Endothelial cell of umbilical vein (primary cell): Measurements from ENCODE around the gene PAAF1. TPM values are rescaled to one million over a fixed set of nuclear protein-coding genes. Genes with fewer than 3 reads are reported as not detected.

ENCODE experiments used
- BruUV-seq: library from RNA; stranded (reverse); fragments of 400-500 nt; replicated peaks from 2 replicates; lab custom pipeline; 2021; lab: Mats Ljungman, UMichigan
- CTCF ChIA-PET: fragments of 300-600, 350-600 bp; sonication (Branson Sonifier 250); formaldehyde crosslinking; loops from one replicate; lab custom pipeline; 2021; ENCODE audit warnings: antibody characterized with exemption, inconsistent platforms; lab: Charles Lee
- POLR2A ChIA-PET: fragments of 300-600, 350-600 bp; sonication (Branson Sonifier 250); formaldehyde crosslinking; loops from one replicate; lab custom pipeline; 2021; ENCODE audit warnings: antibody characterized with exemption, inconsistent platforms; lab: Charles Lee
- DNase-seq: peaks from one replicate; pipeline ENCODE4 v3.0.0-alpha.2; 2011; ENCODE audit warnings: low read depth, low spot score
- FAIRE-seq: peaks from 2 replicates; lab custom pipeline; 2011; peaks lifted over from hg19 to GRCh38; lab: Jason Lieb, UNC
- H2AFZ ChIP-seq: 2 replicates; pipeline ENCODE4 v1.6.0; 2012; ENCODE audit warnings: low read depth, low read length, control low read depth, inconsistent platforms
- H3K27ac ChIP-seq: 2 replicates; pipeline ENCODE4 v1.5.1; 2011; ENCODE audit warnings: low read depth, mild to moderate bottlenecking, control low read depth, low read length, moderate library complexity; ENCODE audit not compliant: insufficient read depth
- H3K27me3 ChIP-seq, 2 experiments: 2 replicates each; pipeline versions ENCODE4 v1.6.0 to v1.6.1; 2011; ENCODE audit warnings: low read length in 2 of 2, mixed read lengths in 1 of 2; ENCODE audit not compliant: control insufficient read depth in 2 of 2, insufficient read depth in 2 of 2
- H3K36me3 ChIP-seq, 2 experiments: 2 replicates in 1 of 2; 3 replicates in 1 of 2; pipeline ENCODE4 v1.5.1; 2011; ENCODE audit warnings: low read length in 2 of 2, mild to moderate bottlenecking in 1 of 2, moderate library complexity in 1 of 2; ENCODE audit not compliant: control insufficient read depth in 2 of 2, insufficient read depth in 2 of 2; ENCODE audit errors: extremely low read depth in 1 of 2
- H3K4me1 ChIP-seq: 3 replicates; pipeline ENCODE4 v1.5.1; 2011; ENCODE audit warnings: mild to moderate bottlenecking, low read length; ENCODE audit not compliant: control insufficient read depth, insufficient read depth; ENCODE audit errors: extremely low read depth
- H3K4me2 ChIP-seq: 2 replicates; pipeline ENCODE4 v1.6.1; 2011; ENCODE audit warnings: low read length, control low read depth, mixed read lengths; ENCODE audit not compliant: insufficient read depth
- H3K4me3 ChIP-seq, 3 experiments: fragments of 200-600 bp in 1 of 3; sonication (generic), shearing (Covaris generic) in 1 of 3; replicated peaks in 1 of 3; 2 replicates each; pipeline ENCODE4 v1.5.1; 2011 to 2016; ENCODE audit warnings: control low read depth in 3 of 3, low read length in 3 of 3, mild to moderate bottlenecking in 2 of 3, inconsistent platforms in 1 of 3, low read depth in 1 of 3, moderate library complexity in 1 of 3; ENCODE audit not compliant: insufficient read depth in 1 of 3
- H3K79me2 ChIP-seq: 2 replicates; pipeline ENCODE4 v1.6.0; 2012; ENCODE audit warnings: low read length, inconsistent platforms; ENCODE audit not compliant: control insufficient read depth, insufficient read depth
- H3K9ac ChIP-seq: replicated peaks from 2 replicates; pipeline ENCODE3; 2011; ENCODE audit warnings: low read length, control low read depth; ENCODE audit not compliant: insufficient read depth; ENCODE audit errors: extremely low read depth
- H3K9me1 ChIP-seq: replicated peaks from 3 replicates; pipeline ENCODE4 v1.6.0; 2011; ENCODE audit warnings: mild to moderate bottlenecking, low read length; ENCODE audit not compliant: control insufficient read depth, insufficient read depth; ENCODE audit errors: extremely low read depth
- H3K9me3 ChIP-seq: replicated peaks from 2 replicates; pipeline ENCODE4 v1.5.1; 2012; ENCODE audit warnings: low read length, inconsistent platforms; ENCODE audit not compliant: control insufficient read depth, insufficient read depth
- H4K20me1 ChIP-seq: replicated peaks from 2 replicates; pipeline ENCODE3; 2011; ENCODE audit warnings: mild to moderate bottlenecking, low read length; ENCODE audit not compliant: control insufficient read depth, insufficient read depth; ENCODE audit errors: extremely low read depth
- EZH2 ChIP-seq: IDR thresholded peaks from 2 replicates; pipeline ENCODE4 v1.6.1; 2012; ENCODE audit warnings: borderline replicate concordance, low read depth, mild to moderate bottlenecking, moderate library complexity, low read length, inconsistent platforms; ENCODE audit not compliant: severe bottlenecking
- FOS ChIP-seq: IDR thresholded peaks from 2 replicates; pipeline ENCODE4 v1.6.1; 2011; ENCODE audit warnings: mild to moderate bottlenecking, low read length, moderate library complexity, borderline replicate concordance; ENCODE audit not compliant: insufficient read depth
- GATA2 ChIP-seq: IDR thresholded peaks from 2 replicates; pipeline ENCODE4 v1.7.0; 2011; ENCODE audit warnings: low read depth, mild to moderate bottlenecking, moderate library complexity, mixed read lengths, low read length; ENCODE audit not compliant: insufficient read length, insufficient read depth
- JUN ChIP-seq: IDR thresholded peaks from 2 replicates; pipeline ENCODE4 v1.6.1; 2011; ENCODE audit warnings: borderline replicate concordance, low read depth; ENCODE audit not compliant: insufficient read length, insufficient read depth
- MYC ChIP-seq: IDR thresholded peaks from one replicate; pipeline ENCODE4 v1.6.1; 2011; ENCODE audit warnings: mild to moderate bottlenecking, low read depth, low read length
- POLR2A ChIP-seq: IDR thresholded peaks from 2 replicates; pipeline ENCODE4 v1.6.1; 2012; ENCODE audit warnings: low read depth, mild to moderate bottlenecking, control low read depth, low read length
- POLR2AphosphoS5 ChIP-seq: IDR thresholded peaks from 2 replicates; pipeline ENCODE4 v1.6.1; 2012; ENCODE audit warnings: low read depth, mild to moderate bottlenecking, control low read depth, low read length, moderate library complexity; ENCODE audit not compliant: insufficient read depth
- dilution Hi-C: fragments of 300-500 bp; cut with MboI; formaldehyde crosslinking; loops from one replicate; pipeline ENCODE4 v1.15.0; 2019; ENCODE audit warnings: low sequenced_read_pairs; ENCODE audit not compliant: extremely low pct_ligation_motif_present
- intact Hi-C: fragments of 100-400 bp; cut with micrococcal nuclease; formaldehyde crosslinking; loops from one replicate; pipeline ENCODE4 v1.10.0; 2022
- polyA plus RNA-seq, 4 experiments: library from polyadenylated mRNA; depleted of rRNA in 3 of 4; stranded (reverse) in 3 of 4; unstranded in 1 of 4; fragments of >200 nt; gene quantifications; 2 replicates each; pipeline versions ENCODE4 v1.2.1 to v1.2.3, GENCODE V29; 2011 to 2012; ENCODE audit warnings: missing spikeins in 1 of 4
- total RNA-seq: library from RNA; stranded (reverse); gene quantifications from 2 replicates; pipeline ENCODE4 v1.2.3, GENCODE V29; 2021
- TF ChIP-seq, protein P1 (sequence below): IDR thresholded peaks from 2 replicates; pipeline ENCODE4 v1.6.1; 2011; ENCODE audit not compliant: insufficient read depth, insufficient read length
- TF ChIP-seq, protein P2 (sequence below), 2 donors: IDR thresholded peaks; 1 replicate in 1 of 2; 2 replicates in 1 of 2; pipeline ENCODE4 v1.5.1; 2011; ENCODE audit warnings: low read length in 2 of 2, mild to moderate bottlenecking in 2 of 2, moderate library complexity in 2 of 2, control low read depth in 1 of 2, inconsistent platforms in 1 of 2, low read depth in 1 of 2; ENCODE audit not compliant: insufficient read depth in 1 of 2; ENCODE audit errors: extremely low read depth in 1 of 2

Gene PAAF1
- total and polyA plus RNA-seq, 2 donors (not counting 3 experiments of a cell fraction or from before 2014, with no cell fraction given): 9.8 to 16.1 TPM

DNA sequence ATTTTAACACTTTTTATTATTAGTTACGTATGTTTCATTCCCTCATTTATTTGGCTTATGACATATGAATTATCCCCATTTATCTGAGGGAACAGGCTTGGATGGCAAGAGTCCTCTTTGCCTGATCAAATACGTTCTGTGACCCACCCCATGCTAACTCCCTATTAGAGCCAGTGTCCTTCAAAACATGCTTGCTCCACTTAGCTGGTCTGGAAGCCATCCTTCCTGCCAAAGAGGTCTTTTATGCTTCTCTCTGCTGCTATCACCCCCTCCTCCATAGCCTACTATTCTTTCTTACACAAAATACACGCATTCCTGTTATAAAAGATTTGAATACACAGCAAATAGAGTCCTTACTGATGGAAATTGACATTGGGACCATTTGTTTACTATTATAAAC lies 6.5 kb upstream of the PAAF1 start:
- no TSS peak for BruUV-seq

DNA sequence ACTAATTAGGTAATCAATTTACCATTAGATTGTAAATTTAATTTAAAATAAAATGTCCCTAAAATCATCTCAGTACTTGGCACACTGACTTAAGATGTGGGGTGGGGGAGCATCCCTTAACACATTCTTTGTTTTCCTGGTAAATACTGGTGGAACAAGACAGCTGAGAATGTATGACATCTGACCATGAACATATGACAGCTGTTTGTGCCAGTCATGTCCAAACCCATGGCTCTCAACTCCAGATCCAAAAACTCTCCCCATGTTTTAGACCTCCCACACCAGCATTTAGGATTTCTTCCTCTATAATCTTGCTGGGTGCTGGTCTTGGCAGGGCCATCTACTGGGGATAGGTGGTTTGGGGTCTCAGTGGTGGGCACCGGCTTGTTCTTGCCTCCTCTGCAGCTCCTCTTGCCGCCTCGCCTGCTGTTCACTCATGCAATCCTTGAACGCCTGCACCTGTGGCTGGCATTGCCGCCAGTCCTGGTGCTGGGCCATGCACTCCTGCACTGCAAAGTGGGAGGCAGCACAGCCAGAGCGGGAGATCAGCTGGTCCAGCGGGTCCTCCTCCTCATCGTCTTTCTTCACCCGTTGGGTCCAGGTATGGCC lies 3.9 kb upstream of the PAAF1 start:
- Histone ChIP-seq H3K4me2 (no peak overlapping the region), H3K27me3 (no peaks in the 10 kb centered on the region), H3K9me3 (no peaks in the 10 kb centered on the region), H3K9me1 (no peaks in the 10 kb centered on the region), H3K36me3 (peaks cover 6 to 9% of the 10 kb centered on the region in 2 experiments), H3K27ac (no peak overlapping the region), H3K79me2 (peaks cover 35% of the 10 kb centered on the region), H2AFZ (no peak overlapping the region), H3K4me3 (no peak overlapping the region), H3K4me1 (peaks cover 16% of the 10 kb centered on the region), H3K9ac (no peak overlapping the region), H4K20me1 (no peaks in the 10 kb centered on the region)
- no TSS peak for BruUV-seq
- no peak for DNase-seq
- intact Hi-C loops (no loop called here), dilution Hi-C loops (no loop called here)
- no peak for FAIRE-seq
- CTCF ChIA-PET: no interaction called here
- TF ChIP-seq JUN (no peak), POLR2A (no peak), POLR2AphosphoS5 (no peak), FOS (no peak), EZH2 (no peak), GATA2 (no peak), MYC (no peak)
- TF ChIP-seq, protein P1, sequence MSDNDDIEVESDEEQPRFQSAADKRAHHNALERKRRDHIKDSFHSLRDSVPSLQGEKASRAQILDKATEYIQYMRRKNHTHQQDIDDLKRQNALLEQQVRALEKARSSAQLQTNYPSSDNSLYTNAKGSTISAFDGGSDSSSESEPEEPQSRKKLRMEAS: no peak
- TF ChIP-seq, protein P2, sequence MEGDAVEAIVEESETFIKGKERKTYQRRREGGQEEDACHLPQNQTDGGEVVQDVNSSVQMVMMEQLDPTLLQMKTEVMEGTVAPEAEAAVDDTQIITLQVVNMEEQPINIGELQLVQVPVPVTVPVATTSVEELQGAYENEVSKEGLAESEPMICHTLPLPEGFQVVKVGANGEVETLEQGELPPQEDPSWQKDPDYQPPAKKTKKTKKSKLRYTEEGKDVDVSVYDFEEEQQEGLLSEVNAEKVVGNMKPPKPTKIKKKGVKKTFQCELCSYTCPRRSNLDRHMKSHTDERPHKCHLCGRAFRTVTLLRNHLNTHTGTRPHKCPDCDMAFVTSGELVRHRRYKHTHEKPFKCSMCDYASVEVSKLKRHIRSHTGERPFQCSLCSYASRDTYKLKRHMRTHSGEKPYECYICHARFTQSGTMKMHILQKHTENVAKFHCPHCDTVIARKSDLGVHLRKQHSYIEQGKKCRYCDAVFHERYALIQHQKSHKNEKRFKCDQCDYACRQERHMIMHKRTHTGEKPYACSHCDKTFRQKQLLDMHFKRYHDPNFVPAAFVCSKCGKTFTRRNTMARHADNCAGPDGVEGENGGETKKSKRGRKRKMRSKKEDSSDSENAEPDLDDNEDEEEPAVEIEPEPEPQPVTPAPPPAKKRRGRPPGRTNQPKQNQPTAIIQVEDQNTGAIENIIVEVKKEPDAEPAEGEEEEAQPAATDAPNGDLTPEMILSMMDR (IDR thresholded peaks at IDR 0.05; ENCODE audit: extremely low read depth in 1 of 2, insufficient read depth in 1 of 2, low read depth in 1 of 2, low read length in 2 of 2): no peak
- POLR2A ChIA-PET: no interaction called here

More for the DNA sequence above, 6.5 kb upstream of the PAAF1 start:
- Histone ChIP-seq H3K9ac (no peak overlapping the region), H3K27ac (no peak overlapping the region), H3K79me2 (peaks cover 18% of the 10 kb centered on the region), H3K4me1 (peaks cover 15% of the 10 kb centered on the region), H4K20me1 (no peaks in the 10 kb centered on the region), H3K36me3 (peaks cover 6 to 9% of the 10 kb centered on the region in 2 experiments), H3K4me3 (no peak overlapping the region), H3K27me3 (no peaks in the 10 kb centered on the region), H3K4me2 (no peak overlapping the region), H3K9me3 (no peaks in the 10 kb centered on the region), H3K9me1 (no peaks in the 10 kb centered on the region), H2AFZ (no peak overlapping the region)
- DNase-seq (no peak), FAIRE-seq (no peak)
- CTCF ChIA-PET: interaction anchor here (1.0 kb wide), 1 partner anchor 11 kb away, joined by 3 read pairs; no protein-coding TSS in a partner anchor
- TF ChIP-seq, protein P2 (IDR thresholded peaks at IDR 0.05; ENCODE audit: extremely low read depth in 1 of 2, insufficient read depth in 1 of 2, low read depth in 1 of 2, low read length in 2 of 2): no peak
- TF ChIP-seq POLR2AphosphoS5: peak; percentile 5
- POLR2A ChIA-PET: no interaction called here
- dilution Hi-C loops (no loop called here), intact Hi-C loops (no loop called here)
